Testis (tissue), 2 donors: Measurements from ENCODE around the gene ARL8A.

Source experiments
- CTCF ChIP-seq, 3 experiments: fragments of 450-650 bp in 2 of 3; fragments of 200-600 bp in 1 of 3; sonication (generic) in 1 of 3; IDR thresholded peaks; one replicate each; pipeline ENCODE4 v1.5.1; 2016 to 2019; ENCODE audit warnings: antibody characterized with exemption in 3 of 3, mild to moderate bottlenecking in 2 of 3, moderate library complexity in 1 of 3
- POLR2A ChIP-seq: fragments of 450-650 bp; IDR thresholded peaks from one replicate; pipeline ENCODE4 v1.6.1; 2017; ENCODE audit warnings: antibody characterized with exemption, mild to moderate bottlenecking, moderate library complexity

DNA sequence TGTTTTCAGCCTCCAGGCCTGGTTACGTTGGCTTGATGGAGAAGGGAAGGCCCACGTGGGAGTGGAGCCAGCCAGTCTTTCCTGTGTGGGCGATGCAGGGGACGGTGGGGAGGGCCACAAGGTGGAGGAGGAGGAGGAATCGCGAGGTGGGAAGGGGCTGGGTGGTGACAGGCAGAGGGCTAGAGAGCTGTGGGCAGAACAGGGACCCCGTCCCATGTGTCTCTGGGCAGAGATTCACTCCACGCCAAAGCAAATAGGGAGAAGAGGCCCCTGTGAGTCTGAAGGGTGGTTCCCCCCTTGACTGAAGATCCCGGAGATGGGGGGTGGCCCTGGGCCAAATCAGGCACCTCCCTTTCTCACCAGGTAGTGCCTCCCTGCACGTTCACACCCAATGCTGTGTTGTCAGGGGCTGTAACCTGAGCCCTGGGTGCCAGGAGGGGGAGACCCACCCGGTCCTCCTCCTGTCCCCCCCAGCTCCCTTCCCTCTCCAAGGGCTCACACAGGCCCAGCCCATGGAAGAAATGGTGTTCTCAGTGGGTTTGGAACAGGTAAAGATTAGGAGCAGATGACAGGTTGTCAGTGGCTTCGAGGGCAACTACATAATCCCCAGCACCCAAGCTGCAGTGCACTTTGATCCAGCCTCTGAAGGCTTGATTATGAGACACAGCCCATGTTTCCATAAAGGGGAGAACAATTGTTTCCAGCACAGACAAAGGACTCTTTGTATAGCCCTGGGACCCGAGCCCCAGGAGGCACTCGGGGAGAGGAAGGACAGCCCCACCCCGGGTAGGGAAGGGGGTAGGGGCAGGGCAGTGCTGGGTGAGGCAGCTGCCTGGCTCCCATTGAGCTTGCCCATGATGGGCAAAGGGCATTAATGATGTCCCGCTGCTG, 59.5 kb downstream of the ARL8A start:
- TF ChIP-seq CTCF (IDR thresholded peaks at IDR 0.05) (no peak), POLR2A (no peak)
